Activated naive CD8-positive, alpha-beta T cell treated with anti-CD3 and anti-CD28 coated beads for 36 hours (primary cell): ENCODE measurements around the gene TIAL1. TPM values are rescaled to one million over a fixed set of nuclear protein-coding genes. Genes with fewer than 3 reads are reported as not detected.
"Not testable (repeated sequence)": the region's sequence is repeated elsewhere in the genome, so short reads cannot be mapped to it uniquely, and the experiment has no call there.

Experiments
- DNase-seq: peaks from one replicate; pipeline ENCODE4 v3.0.0; 2021
- H3K27ac Mint-ChIP-seq: one replicate; pipeline ENCODE4 v1.8.0; 2022; ENCODE audit warnings: mild to moderate bottlenecking, moderate library complexity, mixed read lengths
- H3K27me3 Mint-ChIP-seq: one replicate; pipeline ENCODE4 v1.8.0; 2022; ENCODE audit warnings: mild to moderate bottlenecking, mixed read lengths
- H3K36me3 Mint-ChIP-seq: one replicate; pipeline ENCODE4 v1.8.0; 2021; ENCODE audit warnings: mild to moderate bottlenecking, mixed read lengths
- H3K4me1 Mint-ChIP-seq: one replicate; pipeline ENCODE4 v1.8.0; 2021; ENCODE audit warnings: mixed read lengths
- H3K4me3 Mint-ChIP-seq: one replicate; pipeline ENCODE4 v1.8.0; 2022; ENCODE audit warnings: mild to moderate bottlenecking, moderate library complexity, mixed read lengths
- H3K9me3 Mint-ChIP-seq: one replicate; pipeline ENCODE4 v1.8.0; 2022; ENCODE audit warnings: mixed read lengths
- total RNA-seq, 2 experiments: library from RNA; stranded (reverse); gene quantifications; one replicate each; pipeline ENCODE4 v1.2.3, GENCODE V29; 2021

The TIAL1 gene
- total RNA-seq, 2 experiments from 2014 or later, result 212 to 215 TPM

DNA sequence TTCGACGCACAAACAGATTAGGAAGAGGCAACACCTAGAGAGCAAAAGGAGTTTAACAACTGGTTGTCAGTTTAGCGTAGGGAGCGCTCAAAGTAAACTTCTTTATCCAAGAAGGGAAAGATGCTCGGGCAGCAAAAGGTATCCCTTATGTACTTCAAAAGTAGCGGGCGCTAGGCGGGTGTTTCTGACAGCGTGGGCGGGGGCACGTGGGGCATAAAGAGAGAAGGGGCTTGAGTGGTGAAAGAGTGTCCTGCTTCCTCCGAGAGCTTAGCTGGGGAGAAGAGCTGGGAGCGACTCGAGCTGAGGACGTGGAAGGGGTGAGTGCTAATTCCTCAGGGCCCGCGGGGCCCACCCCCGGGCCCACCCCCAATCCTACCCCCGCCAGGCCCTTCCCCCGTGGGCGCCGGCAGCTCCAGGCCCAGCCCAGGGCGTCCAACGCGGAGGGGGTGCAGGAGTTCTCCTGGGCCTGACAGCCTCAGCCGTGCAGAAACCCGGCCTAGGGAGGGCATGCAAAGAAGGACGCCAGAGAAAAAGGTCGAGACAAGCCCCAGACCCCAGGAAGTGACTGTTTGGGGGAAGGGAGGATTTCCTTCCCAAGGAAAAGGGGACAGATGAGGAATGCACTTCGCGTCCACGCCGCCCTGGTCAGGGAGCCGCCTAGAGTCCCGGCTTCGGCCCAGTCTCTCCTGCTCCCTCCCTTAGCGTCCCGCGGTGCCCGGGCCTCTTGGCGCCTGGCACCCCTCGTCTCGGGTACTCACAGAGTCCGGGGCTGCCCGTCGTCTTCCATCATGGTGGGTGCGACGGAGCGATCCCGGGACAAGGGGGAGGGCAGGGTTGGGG, 868 bp downstream of the TIAL1 start:
- DNase-seq, result peak; percentile 74
- peak overlapping the region; percentile 83 for H3K4me3 Mint-ChIP-seq
- peaks cover 46% of the 10 kb centered on the region for H3K4me1 Mint-ChIP-seq
- peaks cover 2% of the 10 kb centered on the region for H3K9me3 Mint-ChIP-seq
- H3K36me3 Mint-ChIP-seq, result peaks cover 51% of the 10 kb centered on the region
- H3K27ac Mint-ChIP-seq, result peak overlapping the region; percentile 96
- H3K27me3 Mint-ChIP-seq, result no peaks in the 10 kb centered on the region

DNA sequence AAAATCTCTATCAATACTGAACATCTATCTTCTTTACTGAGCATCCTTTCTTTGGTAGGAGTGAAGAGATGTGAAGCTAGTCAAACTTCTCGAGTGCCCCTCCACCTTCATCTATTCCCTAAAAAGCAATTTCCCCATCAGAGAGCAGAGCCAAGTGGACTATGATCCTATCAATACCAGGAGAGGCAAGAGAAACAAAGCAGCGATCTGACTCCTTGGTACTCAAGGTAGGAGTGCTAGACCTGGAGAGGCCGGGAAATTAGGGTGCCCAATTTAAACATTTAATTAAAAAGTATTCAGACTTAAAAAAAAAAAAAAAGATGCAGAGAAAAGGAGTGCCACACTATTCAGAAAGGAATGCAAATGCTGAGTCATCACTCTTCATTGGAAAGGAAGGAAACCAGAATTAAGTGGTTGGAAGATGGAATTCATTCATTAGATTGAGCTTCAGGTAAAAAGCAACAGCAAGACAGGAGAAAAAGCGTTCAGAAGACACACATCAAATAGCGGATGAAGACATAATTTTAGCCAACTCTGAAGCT, 1.6 kb downstream of the TIAL1 start:
- Mint-ChIP-seq H3K4me1 (peaks cover 46% of the 10 kb centered on the region), H3K9me3 (peaks cover 2% of the 10 kb centered on the region), H3K27ac (peak overlapping the region; percentile 96), H3K4me3 (peak overlapping the region; percentile 83), H3K27me3 (no peaks in the 10 kb centered on the region), H3K36me3 (peaks cover 51% of the 10 kb centered on the region)
- no peak for DNase-seq

DNA sequence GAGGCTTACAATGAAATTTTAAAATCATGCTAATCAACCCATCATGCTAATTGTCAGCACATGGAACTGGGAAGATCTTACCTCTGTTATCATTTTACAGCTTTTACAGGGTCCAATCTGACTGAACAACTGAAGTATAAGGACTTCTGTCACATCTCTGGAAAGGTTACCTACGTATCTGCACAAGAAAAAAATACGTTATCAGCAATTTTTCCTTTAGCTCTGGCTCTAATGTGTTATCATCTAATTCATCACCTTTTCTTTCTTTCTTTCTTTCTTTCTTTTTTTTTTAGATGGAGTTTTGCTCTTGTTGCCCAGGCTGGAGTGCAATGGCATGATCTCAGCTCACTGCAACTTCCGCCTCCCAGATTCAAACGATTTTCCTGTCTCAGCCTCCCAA, 8.7 kb downstream of the TIAL1 start:
- Mint-ChIP-seq H3K9me3 (no peaks in the 10 kb centered on the region), H3K27ac (no peak overlapping the region), H3K4me1 (peaks cover 34% of the 10 kb centered on the region), H3K4me3 (no peak overlapping the region), H3K27me3 (no peaks in the 10 kb centered on the region), H3K36me3 (peaks cover 4% of the 10 kb centered on the region)
- DNase-seq, result no peak

DNA sequence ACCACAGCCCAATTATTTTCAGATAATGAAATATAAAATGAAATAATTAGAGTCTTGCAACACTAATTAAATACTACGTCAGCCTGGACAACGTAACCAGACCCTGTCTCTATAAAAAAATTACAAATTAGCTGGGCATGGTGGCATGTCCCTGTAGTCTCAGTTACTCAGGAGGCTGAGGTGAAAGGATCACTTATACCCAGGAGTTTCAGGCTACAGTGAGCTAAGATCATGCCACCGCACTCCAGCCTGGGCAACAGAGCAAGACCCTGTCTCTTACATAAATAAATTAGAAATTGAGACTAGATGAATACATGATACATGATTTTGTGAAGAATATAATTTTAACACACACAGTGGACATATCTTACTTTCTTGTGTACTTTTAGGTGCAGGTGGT, 18.4 kb downstream of the TIAL1 start:
- no peak for DNase-seq
- Mint-ChIP-seq H3K4me1 (peaks cover 34% of the 10 kb centered on the region), H3K27ac (no peak overlapping the region), H3K36me3 (peaks cover 36% of the 10 kb centered on the region), H3K4me3 (no peak overlapping the region), H3K27me3 (no peaks in the 10 kb centered on the region), H3K9me3 (no peaks in the 10 kb centered on the region)

DNA sequence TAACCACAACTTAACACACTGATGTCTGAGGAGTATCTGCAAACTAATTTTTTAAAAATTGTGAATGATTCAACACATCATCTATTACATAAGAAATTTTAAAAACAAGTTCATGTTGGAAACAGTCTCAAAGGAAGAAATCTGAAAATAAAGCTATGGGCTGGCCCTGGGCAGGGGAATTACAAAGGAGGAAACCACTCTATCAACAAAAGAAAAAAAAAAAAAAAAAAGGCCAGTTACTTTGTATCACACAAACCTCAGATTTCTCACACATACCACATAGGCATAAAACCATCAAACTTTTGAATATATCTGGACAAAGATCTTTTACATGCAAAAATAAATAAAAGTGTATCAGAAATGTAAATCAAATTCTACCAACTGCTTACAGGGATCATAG, 20.8 kb downstream of the TIAL1 start:
- no peak for DNase-seq
- Mint-ChIP-seq H3K27ac (peak overlapping the region; percentile 69), H3K4me1 (peaks cover 27% of the 10 kb centered on the region), H3K9me3 (no peaks in the 10 kb centered on the region), H3K4me3 (no peak overlapping the region), H3K27me3 (no peaks in the 10 kb centered on the region), H3K36me3 (peaks cover 39% of the 10 kb centered on the region)

DNA sequence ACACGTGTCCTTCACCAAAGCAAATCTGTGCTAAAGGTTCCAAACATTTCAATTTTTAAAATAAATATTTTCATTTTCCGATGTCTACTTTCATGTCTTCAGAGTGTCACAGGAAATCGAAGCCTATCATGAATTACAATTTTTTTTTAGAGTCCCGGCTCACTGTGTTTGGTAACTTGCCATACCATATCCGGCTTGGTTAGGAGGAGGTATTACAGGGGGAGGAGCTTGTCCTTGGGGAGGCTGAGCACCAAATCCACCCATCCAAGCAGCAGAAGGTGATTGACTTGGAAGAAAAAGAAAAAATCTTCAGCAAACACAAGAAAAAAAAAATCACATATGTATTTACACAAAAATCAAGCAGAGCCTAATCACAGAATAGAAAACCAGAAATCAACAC, 21.3 kb downstream of the TIAL1 start:
- H3K9me3 Mint-ChIP-seq, result no peaks in the 10 kb centered on the region
- H3K4me3 Mint-ChIP-seq, result no peak overlapping the region
- H3K27ac Mint-ChIP-seq, result peak overlapping the region; percentile 69
- peak; percentile 14 for DNase-seq
- peaks cover 27% of the 10 kb centered on the region for H3K4me1 Mint-ChIP-seq
- no peaks in the 10 kb centered on the region for H3K27me3 Mint-ChIP-seq
- peaks cover 39% of the 10 kb centered on the region for H3K36me3 Mint-ChIP-seq

DNA sequence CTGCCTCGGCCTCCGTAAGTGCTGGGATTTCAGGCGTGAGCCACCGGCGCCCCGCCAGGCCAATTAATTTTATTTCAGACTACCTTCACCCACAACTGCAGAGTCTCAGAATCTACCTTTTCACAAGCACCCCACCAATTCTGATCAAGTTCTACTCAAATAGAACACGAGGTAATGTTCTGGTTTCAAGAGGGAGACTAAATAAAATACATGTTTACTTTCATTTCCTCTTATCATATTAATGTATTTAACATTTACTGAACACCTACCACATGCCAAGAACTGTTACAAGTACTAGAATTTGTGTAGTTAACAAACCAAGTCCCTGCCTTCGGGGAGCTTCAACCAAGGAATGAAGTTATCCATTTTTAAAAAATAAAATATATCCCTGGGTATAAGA, 28.8 kb downstream of the TIAL1 start:
- no peak overlapping the region for H3K27ac Mint-ChIP-seq
- H3K9me3 Mint-ChIP-seq, result no peaks in the 10 kb centered on the region
- H3K27me3 Mint-ChIP-seq, result no peaks in the 10 kb centered on the region
- no peak overlapping the region for H3K4me3 Mint-ChIP-seq
- no peaks in the 10 kb centered on the region for H3K4me1 Mint-ChIP-seq
- peaks cover 3% of the 10 kb centered on the region for H3K36me3 Mint-ChIP-seq
- no peak for DNase-seq

DNA sequence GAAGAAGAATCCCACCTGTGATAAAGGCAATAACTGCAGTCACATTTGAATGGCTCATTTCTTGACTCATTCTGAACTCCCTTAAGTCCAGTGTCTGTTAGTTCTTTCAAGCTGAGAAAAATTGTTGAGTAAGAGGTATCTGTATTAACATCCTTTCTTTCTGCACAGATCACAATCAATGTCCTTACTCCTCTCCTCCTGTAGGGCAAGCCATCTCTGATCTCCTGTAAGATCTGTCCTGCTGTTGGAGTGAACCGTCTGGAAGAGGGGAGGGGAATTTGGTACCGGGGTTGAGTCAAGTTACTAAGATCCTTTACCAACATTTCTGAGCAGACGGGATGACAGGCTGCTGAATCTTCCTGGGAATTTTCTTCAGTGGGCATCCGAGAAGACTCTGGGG, 34.7 kb downstream of the TIAL1 start:
- H3K27ac Mint-ChIP-seq, result no peak overlapping the region
- no peak overlapping the region for H3K4me3 Mint-ChIP-seq
- H3K36me3 Mint-ChIP-seq, result no peaks in the 10 kb centered on the region
- no peak for DNase-seq
- H3K4me1 Mint-ChIP-seq, result no peaks in the 10 kb centered on the region
- H3K27me3 Mint-ChIP-seq, result no peaks in the 10 kb centered on the region
- no peaks in the 10 kb centered on the region for H3K9me3 Mint-ChIP-seq

DNA sequence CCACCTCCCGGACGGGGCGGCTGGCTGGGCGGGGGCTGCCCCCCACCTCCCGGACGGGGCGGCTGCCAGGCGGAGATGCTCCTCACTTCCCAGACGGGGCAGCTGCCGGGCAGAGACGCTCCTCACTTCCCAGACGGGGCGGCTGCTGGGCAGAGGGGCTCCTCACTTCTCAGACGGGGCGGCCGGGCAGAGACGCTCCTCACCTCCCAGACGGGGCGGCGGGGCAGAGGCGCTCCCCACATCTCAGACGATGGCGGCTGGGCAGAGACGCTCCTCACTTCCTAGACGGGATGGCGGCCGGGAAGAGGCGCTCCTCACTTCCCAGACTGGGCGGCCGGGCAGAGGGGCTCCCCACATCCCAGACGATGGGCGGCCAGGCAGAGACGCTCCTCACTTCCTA, 37.3 kb downstream of the TIAL1 start:
- not testable (repeated sequence) for H3K27me3 Mint-ChIP-seq, H3K27ac Mint-ChIP-seq, DNase-seq, H3K4me1 Mint-ChIP-seq, H3K4me3 Mint-ChIP-seq, H3K36me3 Mint-ChIP-seq, H3K9me3 Mint-ChIP-seq

DNA sequence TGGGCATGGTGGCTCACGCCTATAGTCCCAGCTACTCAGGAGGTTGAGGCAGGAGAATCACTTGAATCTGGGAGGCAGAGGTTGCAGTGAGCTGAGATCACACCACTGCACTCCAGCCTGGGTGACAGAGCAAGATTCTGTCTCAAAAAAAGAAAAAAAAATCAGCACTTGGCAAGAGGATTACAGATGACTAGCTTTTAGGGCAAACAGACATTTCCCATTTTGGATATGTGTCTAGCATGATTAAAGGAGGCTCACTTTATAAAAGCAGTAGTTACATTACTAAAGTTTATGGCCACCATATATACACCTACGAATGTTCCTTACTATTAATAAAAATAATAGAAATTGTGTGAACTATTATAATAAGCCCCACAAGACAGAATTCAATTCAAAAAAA, 40.7 kb downstream of the TIAL1 start:
- not testable (repeated sequence) for H3K4me3 Mint-ChIP-seq, H3K27ac Mint-ChIP-seq, H3K27me3 Mint-ChIP-seq, H3K4me1 Mint-ChIP-seq, H3K36me3 Mint-ChIP-seq, H3K9me3 Mint-ChIP-seq, DNase-seq

DNA sequence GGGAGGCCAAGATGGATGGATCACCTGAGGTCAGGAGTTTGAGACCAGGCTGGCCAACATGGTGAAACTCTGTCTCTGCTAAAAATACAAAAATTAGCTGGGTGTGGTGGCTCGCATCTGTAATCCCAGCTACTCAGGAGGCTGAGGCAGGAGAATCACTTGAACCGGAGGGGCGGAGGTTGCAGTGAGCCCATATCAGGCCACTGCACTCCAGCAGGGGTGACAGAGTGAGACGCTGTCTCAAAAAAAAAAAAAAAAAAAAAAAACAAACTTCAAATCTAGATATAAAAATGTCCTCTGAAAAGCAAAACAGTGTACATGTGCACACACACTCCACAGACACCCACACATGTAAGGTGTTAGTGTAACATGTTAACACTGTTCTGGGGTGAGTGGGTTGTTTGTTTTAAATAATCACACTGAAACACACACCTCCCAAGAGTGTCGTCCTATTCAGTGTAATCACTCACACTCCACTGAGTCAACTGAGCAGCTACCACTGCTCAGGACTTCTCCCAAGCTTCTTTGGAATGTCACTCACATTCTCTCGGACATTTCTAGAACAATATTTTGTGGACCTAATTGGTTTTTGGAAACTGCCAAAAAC, 41.5 kb downstream of the TIAL1 start:
- no peaks in the 10 kb centered on the region for H3K36me3 Mint-ChIP-seq
- H3K27me3 Mint-ChIP-seq, result no peaks in the 10 kb centered on the region
- H3K4me3 Mint-ChIP-seq, result no peak overlapping the region
- H3K27ac Mint-ChIP-seq, result no peak overlapping the region
- H3K9me3 Mint-ChIP-seq, result no peaks in the 10 kb centered on the region
- DNase-seq, result no peak
- H3K4me1 Mint-ChIP-seq, result no peaks in the 10 kb centered on the region

DNA sequence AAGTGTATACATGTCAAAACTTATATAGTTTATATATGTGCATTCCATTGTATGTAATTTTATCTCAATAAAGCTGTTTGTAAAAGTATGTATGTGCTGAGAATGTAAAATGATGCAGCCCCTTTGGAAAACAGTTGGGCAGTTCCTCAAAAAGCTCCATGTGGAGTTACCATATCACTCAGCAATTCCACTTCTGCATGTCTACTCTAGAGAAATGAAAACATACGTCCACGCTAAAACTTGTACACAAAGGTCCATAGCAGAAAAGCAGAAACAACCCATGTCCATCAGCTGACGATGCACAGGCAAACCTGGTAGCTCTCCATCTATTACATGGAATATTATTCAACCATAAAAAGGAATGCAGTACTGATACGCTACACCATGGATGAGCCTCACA, 45.9 kb downstream of the TIAL1 start:
- no peaks in the 10 kb centered on the region for H3K4me1 Mint-ChIP-seq
- no peak overlapping the region for H3K27ac Mint-ChIP-seq

DNA sequence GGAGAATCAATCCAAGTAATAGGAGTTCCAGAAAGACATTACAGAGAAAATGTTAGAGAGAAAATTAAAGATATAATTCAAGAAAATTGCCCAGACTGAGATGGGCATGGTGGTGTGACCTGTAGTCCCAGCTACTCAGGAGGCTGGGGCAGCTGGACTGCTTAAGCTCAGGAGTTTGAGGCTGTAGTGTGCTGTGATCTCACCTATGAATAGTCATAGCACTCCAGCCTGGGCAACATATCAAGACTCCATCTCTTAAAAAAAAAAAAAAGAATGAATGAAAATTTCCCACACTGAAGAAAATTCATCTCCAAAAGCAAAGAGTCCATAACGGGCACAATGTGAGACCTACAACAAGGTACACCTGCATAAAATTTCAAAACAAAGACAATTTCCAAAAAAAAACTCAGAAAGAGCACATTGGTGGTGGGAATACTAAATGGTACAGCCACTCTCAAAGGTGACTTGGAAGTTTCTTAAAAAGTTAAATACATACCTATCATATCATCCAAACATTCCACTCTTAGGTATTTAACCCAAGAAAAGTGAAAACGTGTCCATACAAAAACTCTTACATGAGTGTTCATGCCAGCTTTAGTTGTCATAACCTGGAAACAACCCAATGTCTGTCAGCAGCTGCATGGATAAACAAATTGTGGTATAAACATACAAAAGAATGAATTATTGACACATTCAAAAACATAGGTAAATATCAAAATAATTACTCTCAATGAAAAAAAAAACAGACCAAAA, 47.3 kb downstream of the TIAL1 start:
- H3K36me3 Mint-ChIP-seq, result no peaks in the 10 kb centered on the region
- H3K27ac Mint-ChIP-seq, result no peak overlapping the region
- H3K4me3 Mint-ChIP-seq, result no peak overlapping the region
- DNase-seq, result no peak
- no peaks in the 10 kb centered on the region for H3K4me1 Mint-ChIP-seq
- H3K27me3 Mint-ChIP-seq, result peaks cover 9% of the 10 kb centered on the region
- H3K9me3 Mint-ChIP-seq, result no peaks in the 10 kb centered on the region

More for the DNA sequence above, 45.9 kb downstream of the TIAL1 start:
- DNase-seq, result no peak
- H3K27me3 Mint-ChIP-seq, result peaks cover 9% of the 10 kb centered on the region
- H3K9me3 Mint-ChIP-seq, result no peaks in the 10 kb centered on the region
- no peak overlapping the region for H3K4me3 Mint-ChIP-seq
- H3K36me3 Mint-ChIP-seq, result no peaks in the 10 kb centered on the region

DNA sequence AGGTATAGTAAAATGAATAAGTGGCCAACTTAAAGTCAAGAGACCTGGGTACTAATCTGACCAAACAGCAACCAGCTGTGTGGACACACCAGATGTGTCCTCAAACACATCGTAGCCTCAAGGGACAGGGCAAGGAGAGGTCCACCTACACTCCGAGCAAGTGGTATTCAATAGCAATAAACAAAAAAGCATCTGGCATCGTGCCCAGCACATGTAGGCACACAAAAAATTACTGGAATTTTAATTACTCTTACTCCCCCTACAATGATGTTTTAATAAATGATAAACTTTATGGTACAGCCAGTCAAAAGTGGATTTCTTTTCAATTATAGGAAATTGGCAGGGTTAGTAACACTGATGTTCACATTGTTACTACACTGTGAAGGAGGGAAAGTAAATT, 50.8 kb downstream of the TIAL1 start:
- Mint-ChIP-seq H3K4me1 (peaks cover 8% of the 10 kb centered on the region), H3K4me3 (no peak overlapping the region), H3K9me3 (no peaks in the 10 kb centered on the region), H3K36me3 (peaks cover 8% of the 10 kb centered on the region), H3K27ac (no peak overlapping the region), H3K27me3 (peaks cover 9% of the 10 kb centered on the region)
- no peak for DNase-seq

DNA sequence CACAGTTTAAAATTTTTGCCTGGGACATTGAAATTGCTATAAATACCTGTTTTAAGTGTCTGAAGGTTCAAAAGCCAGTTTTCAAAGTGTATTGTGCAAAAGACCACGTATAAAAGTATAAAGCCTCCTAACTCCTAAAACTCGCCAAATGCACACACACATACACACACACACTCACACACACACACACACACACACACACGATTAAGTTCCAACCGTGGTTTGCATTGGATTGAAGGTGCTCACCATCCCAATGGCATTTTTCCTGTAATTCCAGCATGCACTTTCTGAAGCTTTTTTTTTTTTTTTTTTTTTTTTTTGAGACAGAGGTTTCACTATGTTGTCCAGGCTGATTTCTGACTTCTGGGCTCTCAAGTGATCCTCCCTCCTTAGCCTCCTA, 51.5 kb downstream of the TIAL1 start:
- no peak overlapping the region for H3K27ac Mint-ChIP-seq
- DNase-seq, result no peak
- no peak overlapping the region for H3K4me3 Mint-ChIP-seq
- peaks cover 8% of the 10 kb centered on the region for H3K4me1 Mint-ChIP-seq
- H3K36me3 Mint-ChIP-seq, result peaks cover 15% of the 10 kb centered on the region
- H3K27me3 Mint-ChIP-seq, result peaks cover 9% of the 10 kb centered on the region
- no peaks in the 10 kb centered on the region for H3K9me3 Mint-ChIP-seq
